Measurements from ENCODE around the gene CIDEB.

CIDEB gene

DNA sequence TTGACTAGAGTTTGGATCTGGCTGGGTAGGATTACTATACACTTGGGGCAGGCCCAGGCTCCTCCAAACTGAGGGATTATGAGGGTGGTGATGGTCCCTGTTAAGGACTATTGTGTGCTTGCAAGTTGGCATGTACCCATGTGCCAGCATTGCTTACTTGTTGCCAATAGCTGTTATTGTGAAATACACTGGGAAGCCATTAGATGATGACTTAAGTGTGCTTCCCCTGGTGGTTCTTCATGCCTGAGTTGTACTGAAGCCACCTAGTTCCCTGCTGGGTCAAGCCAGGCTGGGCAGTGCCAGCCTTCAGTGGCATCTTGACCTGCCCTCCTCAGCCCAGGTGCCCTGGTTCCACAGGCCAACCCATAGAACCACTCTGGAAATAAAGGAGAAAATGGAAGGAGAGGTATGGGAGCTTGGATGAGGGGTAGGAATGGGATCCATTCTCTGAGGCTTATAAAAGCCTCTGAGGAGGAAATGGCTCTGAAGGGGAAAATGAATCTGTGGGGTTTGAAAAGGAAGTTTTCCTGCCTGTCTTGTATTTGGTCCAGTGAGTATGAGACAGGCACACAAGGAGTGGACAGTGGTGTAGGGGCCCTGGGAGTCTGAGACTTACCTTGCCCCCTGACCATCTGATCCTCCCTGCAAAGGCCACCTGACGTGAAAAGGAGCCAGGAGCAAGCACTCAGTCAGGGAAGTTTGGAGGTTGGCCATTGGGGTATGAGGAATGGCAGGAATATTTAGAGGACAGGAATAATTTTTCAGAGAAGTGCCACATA, 4.2 kb upstream of the CIDEB start:
- no peak for DNase-seq

DNA sequence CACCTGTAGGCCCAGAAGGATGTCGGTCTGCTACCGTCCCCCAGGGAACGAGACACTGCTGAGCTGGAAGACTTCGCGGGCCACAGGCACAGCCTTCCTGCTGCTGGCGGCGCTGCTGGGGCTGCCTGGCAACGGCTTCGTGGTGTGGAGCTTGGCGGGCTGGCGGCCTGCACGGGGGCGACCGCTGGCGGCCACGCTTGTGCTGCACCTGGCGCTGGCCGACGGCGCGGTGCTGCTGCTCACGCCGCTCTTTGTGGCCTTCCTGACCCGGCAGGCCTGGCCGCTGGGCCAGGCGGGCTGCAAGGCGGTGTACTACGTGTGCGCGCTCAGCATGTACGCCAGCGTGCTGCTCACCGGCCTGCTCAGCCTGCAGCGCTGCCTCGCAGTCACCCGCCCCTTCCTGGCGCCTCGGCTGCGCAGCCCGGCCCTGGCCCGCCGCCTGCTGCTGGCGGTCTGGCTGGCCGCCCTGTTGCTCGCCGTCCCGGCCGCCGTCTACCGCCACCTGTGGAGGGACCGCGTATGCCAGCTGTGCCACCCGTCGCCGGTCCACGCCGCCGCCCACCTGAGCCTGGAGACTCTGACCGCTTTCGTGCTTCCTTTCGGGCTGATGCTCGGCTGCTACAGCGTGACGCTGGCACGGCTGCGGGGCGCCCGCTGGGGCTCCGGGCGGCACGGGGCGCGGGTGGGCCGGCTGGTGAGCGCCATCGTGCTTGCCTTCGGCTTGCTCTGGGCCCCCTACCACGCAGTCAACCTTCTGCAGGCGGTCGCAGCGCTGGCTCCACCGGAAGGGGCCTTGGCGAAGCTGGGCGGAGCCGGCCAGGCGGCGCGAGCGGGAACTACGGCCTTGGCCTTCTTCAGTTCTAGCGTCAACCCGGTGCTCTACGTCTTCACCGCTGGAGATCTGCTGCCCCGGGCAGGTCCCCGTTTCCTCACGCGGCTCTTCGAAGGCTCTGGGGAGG, 3.1 kb upstream of the CIDEB start, which contains the start of gene LTB4R:
LTB4R (plus strand) TSS at position 857 of the 959 bp plus-strand sequence. CDS start 4,150 bp downstream, outside the sequence.
- DNase-seq = peak; percentile 74

DNA sequence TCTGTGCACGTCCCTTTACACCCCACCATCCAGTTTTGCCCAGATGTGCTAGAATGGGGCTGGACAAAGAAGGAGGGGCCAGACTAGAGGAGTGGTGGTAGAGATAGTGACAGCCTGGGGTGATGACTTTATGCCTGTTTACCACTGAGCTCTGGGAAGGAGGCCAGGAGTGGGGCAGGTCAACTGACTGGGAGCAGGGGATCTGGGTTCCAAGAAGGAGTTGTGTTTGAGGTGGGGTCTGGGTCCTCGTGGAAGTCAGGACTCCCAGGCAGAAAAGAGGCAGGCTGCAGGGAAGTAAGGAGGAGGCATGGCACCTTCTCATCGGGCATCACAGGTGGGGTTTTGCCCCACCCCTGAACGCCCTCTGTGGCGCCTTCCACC, 2.5 kb upstream of the CIDEB start:
- DNase-seq = no peak

DNA sequence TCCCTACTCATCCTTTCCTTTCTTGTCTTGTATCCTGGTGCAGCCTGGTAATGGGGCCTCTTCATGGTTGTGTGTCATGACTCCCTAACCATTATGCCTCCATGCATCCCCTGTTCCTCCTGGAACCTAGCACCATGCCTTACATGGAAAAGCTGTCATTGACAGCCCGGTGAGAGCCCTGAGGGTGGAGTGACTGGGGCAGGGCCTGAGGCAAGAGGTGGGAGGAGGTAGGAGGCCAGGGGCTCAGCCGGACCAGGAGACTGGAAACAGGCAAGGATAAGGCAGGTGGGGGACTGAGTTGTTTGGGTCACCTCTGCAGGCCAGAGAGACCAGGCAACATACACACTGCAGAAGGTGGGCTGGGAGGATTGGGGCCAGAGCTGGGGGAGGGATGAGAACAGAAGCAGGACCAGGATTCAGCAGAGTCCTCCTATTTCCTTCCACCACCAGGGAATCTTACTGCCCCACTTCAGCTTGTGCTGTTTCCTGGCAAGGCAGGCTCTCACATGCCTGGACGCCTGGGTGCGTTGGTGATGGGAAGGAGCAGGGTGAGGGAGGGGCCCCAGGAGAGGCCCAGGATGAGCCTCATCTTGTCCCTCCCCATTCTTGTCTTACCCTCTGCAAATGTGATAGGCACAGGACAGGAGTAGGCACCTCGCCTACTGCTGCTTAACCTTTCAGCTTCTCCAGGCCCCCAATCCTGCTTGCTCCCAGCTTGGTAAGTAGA, 1.9 kb upstream of the CIDEB start, which contains the start of gene LTB4R2:
LTB4R2 (plus strand) TSS at position 603 of the 727 bp plus-strand sequence. CDS start 525 bp downstream, outside the sequence.
- DNase-seq = no peak

DNA sequence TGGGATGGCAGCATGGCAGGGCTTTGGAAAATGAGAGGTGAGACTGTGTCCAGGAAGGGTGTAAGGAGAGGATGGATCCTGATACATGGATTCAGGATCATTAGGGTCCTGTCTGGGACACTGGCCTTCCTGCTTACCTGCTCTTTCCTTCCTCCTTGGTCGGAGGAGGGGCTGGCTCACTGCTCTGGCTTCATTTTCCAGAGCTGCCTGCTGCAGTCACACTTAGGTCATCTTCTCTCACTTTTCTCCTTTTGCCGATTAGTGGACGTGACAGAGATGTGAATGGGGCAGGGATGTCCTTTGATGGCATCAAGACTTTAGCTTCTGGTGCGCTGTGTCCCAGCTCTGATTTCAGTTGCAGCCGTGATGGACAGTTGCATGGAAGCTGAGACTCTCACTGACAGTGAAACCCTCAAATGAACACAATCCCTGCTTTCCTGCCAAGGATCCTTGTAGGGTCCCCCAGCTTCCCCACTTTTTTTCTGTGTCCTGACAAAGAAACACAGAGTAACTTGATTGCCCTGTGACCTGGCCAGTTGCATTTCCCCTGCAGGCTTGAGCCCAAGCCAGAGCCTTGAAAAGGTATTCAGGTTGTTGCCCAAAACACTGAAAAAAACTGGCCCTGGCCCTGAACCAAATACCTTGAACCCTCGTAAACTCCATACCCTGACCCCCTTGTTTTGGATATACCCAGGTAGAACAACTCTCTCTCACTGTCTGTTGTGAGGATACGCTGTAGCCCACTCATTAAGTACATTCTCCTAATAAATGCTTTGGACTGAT, 756 bp upstream of the CIDEB start:
- DNase-seq = no peak

DNA sequence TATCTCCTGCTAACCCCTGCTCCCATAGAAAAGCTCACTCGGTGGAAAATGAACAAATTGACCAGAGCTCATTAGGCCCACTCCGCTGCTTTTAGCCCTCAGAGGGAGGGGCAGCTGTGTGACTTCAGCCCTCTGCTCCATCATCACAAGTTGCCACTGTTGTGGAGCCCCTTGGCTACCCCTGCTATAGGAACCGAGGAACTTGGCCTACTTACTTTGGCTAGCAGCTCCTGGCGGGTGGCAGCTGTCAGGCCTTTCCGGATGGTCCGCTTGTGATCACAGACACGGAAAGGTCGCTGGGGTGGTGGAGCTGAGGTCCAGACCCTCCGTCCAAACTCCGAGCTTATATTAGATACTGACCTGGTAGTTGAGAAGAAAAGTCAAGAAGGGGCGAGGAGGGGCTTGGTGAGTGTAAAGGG, 612 bp downstream of the CIDEB start:
- no peak for DNase-seq

DNA sequence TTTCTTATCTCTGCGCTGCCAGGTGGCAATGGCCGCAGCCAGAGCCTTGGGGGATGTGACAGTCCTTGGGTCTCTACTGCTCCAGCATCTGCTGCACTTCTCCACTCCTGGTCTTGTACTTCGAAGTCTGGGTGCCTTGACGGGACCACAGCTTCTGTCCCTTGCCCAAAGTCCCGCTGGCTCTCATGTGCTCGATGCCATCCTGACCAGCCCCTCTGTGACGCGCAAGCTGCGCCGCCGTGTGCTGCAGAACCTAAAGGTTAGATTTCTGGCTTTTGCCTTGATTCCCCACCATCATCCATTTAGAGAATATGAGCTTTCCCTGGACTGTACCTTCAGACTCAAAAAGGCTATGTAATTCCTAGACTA, 3.8 kb downstream of the CIDEB start:
- no peak for DNase-seq

DNA sequence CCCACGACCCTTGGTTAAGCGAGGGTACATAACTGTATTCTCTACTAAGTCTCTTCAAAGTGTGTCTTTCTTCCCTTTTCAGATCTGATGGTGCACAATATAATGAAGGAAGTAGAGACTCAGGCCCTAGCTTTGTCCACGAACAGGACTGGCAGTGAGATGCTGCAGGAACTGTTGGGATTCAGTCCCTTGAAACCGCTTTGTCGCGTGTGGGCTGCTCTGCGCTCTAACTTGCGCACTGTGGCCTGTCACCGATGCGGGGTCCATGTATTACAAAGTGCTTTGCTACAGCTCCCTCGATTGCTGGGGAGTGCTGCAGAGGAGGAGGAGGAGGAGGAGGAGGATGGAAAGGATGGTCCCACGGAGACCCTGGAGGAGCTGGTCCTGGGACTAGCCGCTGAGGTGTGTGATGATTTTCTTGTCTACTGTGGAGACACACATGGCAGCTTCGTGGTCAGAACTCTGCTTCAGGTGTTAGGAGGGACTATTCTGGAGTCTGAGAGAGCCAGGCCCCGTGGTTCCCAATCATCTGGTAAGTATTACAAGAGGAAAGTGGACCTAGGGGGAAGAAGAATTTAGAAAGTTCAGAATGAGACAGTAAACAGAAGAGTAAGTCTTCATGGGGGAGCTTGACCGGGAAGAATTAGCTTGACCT, 7.3 kb downstream of the CIDEB start:
- DNase-seq = no peak

DNA sequence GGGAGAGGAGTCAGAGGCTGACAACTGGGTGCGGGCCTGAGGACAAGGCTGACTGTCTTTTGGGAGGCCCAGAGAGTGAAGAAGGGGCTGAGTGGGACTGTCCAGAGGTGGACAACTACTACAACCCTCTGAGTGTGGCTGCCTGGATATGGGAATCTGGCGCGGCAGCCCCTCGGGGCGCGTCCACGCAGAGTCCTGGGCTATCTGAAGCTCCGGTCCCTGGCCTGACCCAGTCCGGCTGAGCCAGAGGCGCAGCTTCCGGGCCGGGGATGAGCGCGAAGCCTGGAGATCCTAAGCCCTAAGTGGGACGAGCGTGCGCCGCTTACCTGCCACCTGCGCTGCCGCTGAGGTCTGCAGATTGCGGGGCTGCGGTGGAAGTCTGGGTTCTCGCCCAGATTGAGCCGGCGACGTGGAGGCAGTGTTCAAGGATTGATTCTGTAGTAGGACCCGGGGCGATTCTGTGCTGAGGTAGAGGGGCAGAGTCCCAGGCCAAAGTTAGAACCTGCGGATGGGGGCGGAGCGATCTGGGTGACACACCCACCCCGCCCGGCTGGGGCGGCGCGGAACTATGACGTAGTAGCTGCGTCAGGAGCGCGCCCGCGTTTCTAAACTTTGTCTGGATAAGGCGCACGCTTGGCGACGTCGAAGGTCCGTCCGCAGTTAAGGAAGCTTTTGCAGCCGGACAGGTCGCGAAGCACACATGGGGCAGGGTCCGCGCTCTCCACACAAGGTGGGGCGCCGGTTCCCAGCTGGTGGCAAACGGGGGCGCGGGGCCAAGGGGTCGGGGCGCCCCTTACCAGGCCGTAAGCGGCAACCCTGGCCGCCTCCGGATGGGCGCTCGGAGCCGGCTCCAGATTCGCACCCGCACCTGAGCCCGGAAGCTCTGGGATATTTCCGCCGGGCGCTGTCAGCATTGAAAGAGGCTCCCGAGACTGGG, 8.3 kb downstream of the CIDEB start, which contains the start of the genes DHRS1 and NOP9:
DHRS1 (minus strand) TSS at position 526 of the 937 bp plus-strand sequence. CDS start 674 bp downstream, outside the sequence.
NOP9 (plus strand) TSS at position 596 of the 937 bp plus-strand sequence; CDS start at position 701, 105 bp downstream.
- DNase-seq = peak; percentile 71

DNA sequence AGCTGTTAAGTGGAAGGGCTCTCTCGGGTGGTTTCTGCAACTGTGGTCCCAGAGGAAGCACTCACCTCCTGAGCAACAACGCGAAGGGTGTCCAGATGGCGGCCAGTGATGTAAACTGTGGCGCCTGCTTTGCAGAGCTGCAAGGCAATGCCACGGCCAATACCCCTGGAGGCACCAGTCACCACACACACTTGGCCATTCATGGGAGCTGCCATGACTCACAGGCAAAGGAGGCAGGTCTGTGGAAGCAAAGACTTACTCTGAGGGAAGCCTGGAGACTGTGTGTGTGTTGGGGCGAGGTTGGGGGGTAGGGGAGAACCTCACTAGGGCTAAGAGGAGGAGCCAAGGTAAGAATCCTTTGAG, 8.9 kb downstream of the CIDEB start:
- no peak for DNase-seq

DNA sequence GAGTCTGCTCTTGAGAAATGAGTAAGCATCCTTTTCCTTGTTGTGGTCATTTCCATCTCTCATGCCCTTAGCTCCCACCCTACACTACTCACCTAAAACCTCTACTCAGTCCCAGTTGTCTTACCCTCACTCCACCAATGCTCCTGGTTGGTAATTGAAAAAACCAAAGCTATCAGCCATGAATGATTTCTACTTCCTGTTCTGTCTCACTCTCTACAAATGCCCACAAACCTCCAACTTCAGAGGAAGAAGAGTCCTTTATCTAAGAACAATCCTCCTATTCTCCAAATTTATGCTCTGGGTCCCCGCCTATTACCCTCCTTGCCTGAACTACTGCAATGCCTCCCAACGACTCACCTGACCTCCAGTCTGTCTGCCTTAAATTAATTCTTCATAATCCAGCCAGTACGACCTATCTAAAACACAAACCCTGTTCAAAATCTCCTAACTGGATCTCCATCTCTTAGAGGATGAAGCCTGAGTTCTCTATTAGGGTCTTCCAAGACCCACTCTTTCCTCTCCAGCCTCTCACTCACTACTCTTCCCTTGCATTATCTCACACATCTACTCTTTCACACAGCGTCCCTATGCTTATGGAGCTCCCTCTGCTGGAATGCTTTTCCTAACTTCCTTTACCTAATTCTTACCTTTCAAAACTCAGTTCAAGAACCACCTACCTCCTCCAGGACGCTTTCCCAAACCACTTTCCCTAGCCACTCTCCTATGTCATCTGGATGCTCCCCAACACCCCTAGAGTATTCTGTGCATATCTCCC, 10.4 kb downstream of the CIDEB start:
- DNase-seq = peak; percentile 18

DNA sequence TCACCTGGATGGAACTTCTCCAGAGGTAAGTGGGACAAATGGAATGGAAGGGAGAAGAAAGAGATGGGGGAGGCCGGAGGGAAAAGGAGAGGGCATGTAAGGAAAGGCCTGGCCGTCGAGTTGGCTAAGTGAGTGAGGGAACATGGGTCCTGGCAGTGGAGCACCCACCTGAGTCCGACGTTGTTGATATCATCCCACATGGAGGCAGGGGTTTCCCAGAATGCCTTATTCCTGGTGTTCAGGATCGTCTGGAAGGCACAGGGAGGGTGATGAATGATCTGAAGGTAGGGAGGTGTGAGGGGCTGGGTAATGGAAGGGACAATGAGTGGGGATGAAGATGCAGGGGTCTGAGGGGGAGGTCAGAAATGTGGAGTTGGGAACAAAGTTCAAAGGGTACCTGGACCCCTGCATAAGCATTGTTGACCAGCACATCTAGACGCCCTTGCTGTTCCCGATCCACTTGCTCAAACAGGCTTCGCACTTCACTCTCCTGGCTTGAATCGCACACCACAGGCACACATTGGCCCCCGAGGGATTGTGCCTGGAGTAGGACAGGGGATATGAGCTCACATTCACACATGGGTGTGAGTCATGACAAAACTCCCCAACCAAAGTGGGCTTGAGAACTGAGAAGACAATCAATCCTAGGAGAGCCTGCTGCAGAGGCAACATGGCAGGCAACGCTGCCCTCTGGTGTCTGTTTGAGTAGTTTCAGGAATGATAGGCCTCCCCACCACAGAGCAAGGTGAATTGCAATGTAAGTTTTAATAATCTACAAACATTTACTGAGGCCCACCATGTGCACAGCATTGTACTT, 11.2 kb downstream of the CIDEB start:
- DNase-seq = no peak

DNA sequence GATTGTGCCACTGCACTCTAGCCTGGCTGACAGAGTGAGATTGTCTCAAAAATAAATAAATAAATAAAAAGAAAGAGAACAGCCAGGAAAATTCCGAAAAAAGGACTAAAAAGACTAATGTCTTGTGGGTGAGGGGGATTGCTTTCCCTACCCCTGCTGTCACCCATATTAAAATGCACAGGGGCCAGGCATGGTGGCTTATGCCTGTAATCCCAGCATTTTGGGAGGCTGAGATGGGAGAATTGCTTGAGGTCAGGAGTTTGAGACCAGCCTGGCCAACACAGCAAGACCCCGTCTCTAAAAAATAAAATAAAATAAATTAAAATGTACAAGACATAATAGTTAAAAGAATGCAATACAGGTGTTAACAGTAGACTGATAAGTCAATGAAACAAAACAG, 14.3 kb downstream of the CIDEB start:
- no peak for DNase-seq

DNA sequence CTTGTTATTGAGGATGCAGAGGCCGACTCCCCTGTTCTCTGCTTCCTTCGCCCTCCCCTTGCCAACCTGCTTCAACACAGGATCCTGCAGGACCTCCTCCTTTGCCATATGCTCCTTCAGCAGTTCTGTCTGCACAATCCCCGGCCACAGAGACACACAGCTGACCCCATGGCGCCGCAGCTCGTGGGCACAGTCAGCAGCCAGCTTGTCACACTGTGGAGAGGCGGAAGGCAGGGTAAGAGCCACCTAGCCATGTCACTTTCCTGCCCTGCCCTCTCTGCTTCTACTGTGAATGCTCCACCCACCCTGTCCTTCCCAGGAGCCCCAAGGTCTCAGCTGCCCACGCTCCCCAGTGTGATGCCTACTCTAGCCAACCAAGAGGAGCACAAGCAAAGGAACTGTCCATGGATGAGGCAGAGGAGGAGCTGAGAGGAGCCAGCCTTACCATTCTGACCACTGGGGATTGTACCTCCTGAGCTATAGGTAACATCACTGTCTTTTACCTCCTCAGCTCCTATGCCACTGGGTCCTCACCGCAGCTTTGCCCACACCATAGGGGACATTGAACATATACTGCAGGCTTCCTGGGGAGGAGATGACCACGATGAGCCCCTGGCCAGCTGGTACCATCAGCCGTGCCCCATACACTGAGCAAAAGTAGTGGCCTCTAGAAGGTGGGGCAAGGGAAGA, 15.5 kb downstream of the CIDEB start:
- no peak for DNase-seq

DNA sequence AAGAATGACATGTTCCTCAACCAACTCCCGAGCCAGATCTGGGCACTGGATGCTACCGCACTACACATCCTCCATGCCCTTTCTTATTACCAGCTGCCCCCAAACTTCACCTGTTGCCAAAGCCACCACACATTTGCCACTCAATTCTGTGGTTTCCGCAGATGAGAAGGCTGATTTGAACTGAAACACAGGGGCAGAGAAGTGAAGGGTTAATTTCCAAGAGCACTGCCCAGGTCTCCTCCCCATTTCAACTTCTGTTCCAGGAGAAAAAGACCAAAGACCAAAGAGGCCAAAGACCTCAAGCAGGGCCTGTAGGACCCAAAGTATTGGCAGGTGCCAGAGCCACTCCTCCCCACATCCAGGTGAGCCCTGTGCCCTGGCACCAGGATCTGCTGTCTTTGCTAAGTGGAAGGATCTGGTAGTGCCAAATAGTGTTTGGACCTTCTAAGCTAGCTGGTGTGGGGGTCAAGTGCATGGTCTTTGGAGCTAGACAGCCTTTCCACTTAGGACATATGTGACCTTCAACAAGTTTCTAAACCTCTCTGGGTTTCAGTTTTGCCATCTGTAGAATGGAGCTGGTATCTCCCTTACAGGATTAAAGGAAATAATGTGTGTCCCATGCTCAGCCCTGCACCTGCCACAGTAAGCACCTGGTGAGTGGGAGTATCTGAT, 16.2 kb downstream of the CIDEB start:
- no peak for DNase-seq

DNA sequence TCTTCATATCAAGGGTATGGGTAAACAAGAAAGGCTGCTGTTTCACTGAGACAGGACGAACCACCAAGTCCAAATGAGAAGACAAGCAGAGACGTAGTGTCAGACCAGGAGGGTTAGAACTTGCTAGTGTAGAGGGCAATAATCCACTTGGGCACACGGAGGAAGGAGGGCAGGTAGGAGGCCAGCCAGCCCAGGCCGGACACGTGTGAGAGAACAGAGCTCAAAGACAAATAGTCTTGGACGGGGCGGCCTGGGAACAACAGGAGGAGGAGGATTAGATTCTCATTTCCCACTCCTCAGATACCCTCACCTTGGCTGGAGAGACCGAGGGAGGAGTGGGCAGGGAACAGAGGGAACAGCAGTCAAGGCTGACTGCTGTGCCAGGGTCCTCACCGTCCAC, 17.0 kb downstream of the CIDEB start:
- DNase-seq = no peak

DNA sequence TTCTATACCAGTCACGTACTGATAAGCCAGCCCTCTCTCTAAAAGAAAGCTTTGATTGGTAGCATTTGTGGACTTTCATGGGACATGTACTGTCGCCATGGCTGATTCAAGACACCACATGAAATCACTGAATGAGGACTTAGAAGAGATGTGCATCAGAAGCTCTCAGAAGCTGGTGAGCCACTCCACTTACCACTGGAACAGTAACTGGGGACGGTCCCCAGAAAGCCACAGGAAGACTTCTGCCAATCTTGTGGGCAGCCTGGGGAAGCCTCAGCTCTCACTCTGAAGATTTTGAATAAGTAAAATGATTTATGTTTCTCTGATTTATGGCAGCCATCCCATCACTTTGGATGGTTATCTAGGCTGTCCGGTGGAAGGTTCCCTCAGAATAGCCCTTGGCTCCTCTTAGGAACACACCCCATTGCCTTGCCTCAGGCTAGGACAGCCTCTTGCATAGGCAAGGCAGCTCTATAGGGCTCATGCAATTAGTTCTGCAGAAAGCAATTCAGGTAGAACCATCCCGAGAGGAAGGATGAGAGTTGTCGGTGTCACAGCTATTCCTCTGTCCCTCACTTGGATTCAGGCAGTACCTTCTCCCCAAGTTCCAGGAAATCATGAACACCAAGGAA, 18.0 kb downstream of the CIDEB start:
- no peak for DNase-seq
